Prostate gland (tissue), 2 donors: ENCODE measurements around the gene TMEM40. TPM values are rescaled to one million over a fixed set of nuclear protein-coding genes. Genes with fewer than 3 reads are reported as not detected.

Source experiments
- DNase-seq: peaks from one replicate; pipeline ENCODE4 v3.0.0-alpha.2; 2019; ENCODE audit warnings: low spot score
- H3K27ac ChIP-seq, 2 donors: fragments of 200-600 bp; sonication (generic); 2 replicates each; pipeline ENCODE4 v1.5.1; 2017 to 2019
- H3K27me3 ChIP-seq: fragments of 200-600 bp; sonication (generic); replicated peaks from 2 replicates; pipeline ENCODE4 v1.5.1; 2019; ENCODE audit not compliant: insufficient read depth
- H3K36me3 ChIP-seq, 2 donors: fragments of 200-600 bp; sonication (generic); 1 replicate in 1 of 2; 2 replicates in 1 of 2; pipeline versions ENCODE4 v1.5.1 to v1.8.1; 2017 to 2019
- H3K4me1 ChIP-seq: fragments of 200-600 bp; sonication (generic); replicated peaks from 2 replicates; pipeline ENCODE4 v1.5.1; 2019
- H3K4me3 ChIP-seq, 2 donors: fragments of 200-600 bp; sonication (generic); 2 replicates each; pipeline ENCODE4 v1.5.1; 2017 to 2019
- H3K9me3 ChIP-seq: fragments of 200-600 bp; sonication (generic); 2 replicates; pipeline ENCODE4 v1.5.1; 2017
- POLR2A ChIP-seq: fragments of 450-650 bp; IDR thresholded peaks from one replicate; pipeline ENCODE4 v1.6.1; 2016; ENCODE audit warnings: antibody characterized with exemption, mild to moderate bottlenecking
- POLR2AphosphoS5 ChIP-seq: sonication (generic); formaldehyde crosslinking; IDR thresholded peaks from one replicate; pipeline ENCODE4 v1.6.1; 2017; ENCODE audit warnings: antibody characterized with exemption
- WGBS: methylation state at CpG from one replicate; pipeline ENCODE4 v1.1.5; 2018; 5-methylcytosine and 5-hydroxymethylcytosine counted together
- intact Hi-C: fragments of 100-400 bp; cut with DNase I; formaldehyde crosslinking; loops from one replicate; pipeline ENCODE4 v1.14.2; 2022
- total RNA-seq, 2 donors: library from RNA; depleted of rRNA; stranded (reverse); fragments of >200 nt; gene quantifications; one replicate each; pipeline ENCODE4 v1.1.0, GENCODE V29; 2016
- TF ChIP-seq, protein P1 (sequence below), 4 experiments: fragments of 200-600 bp in 2 of 4; fragments of 450-650 bp in 2 of 4; sonication (generic) in 2 of 4; IDR thresholded peaks; 1 replicate in 3 of 4; 2 replicates in 1 of 4; pipeline ENCODE4 v1.5.1; 2016 to 2019; ENCODE audit warnings: antibody characterized with exemption in 4 of 4, mild to moderate bottlenecking in 2 of 4, moderate library complexity in 2 of 4

The TMEM40 gene
- total RNA-seq, 2 donors from 2014 or later: 1.9 to 8.5 TPM

DNA sequence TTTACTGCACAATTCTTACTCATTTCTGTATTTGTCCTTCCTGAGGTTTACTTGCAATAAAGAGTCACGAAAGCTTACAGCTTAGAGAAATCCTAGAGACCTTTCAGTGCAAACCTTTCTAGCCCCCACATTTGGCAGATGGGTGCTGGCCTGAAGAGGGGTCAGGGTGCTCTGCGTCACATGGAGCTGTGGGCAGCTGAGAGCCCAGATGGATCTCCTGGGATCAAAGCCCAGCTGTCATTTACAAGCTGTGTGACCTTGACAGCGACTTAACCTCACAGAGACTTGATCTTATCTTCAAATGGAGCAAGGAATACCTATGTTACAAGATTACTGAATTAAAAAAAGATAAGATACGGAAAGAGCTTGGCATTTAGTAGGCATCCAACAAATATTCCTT is 71.1 kb downstream of the TMEM40 start:
- WGBS: 53% methylated on average over 4 of the region's 4 CpGs
- no peak for DNase-seq
- no peaks in the 10 kb centered on the region for H3K9me3 ChIP-seq

DNA sequence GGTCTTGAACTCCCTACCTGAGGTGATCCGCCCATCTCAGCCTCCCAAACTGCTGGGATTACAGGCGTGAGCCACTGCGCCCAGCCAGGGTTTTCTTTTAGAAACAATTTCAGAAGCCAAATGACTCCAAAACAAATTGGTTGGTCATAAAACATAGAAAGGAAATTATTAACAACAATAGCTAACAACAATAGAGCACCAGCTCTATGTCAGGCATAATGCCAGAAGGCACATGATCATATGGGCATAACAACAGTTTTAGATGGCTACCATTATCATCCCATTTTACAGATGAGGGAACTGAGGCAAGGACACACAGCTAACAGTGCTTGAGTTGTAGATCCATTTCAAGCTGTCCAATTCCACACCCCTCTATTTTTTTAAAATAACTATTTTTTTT is 73.0 kb downstream of the TMEM40 start:
- H3K36me3 ChIP-seq: no peaks in the 10 kb centered on the region
- WGBS: 83% methylated on average over 3 of the region's 3 CpGs
- no peaks in the 10 kb centered on the region for H3K9me3 ChIP-seq
- no peak for TF ChIP-seq POLR2AphosphoS5
- TF ChIP-seq, protein P1, sequence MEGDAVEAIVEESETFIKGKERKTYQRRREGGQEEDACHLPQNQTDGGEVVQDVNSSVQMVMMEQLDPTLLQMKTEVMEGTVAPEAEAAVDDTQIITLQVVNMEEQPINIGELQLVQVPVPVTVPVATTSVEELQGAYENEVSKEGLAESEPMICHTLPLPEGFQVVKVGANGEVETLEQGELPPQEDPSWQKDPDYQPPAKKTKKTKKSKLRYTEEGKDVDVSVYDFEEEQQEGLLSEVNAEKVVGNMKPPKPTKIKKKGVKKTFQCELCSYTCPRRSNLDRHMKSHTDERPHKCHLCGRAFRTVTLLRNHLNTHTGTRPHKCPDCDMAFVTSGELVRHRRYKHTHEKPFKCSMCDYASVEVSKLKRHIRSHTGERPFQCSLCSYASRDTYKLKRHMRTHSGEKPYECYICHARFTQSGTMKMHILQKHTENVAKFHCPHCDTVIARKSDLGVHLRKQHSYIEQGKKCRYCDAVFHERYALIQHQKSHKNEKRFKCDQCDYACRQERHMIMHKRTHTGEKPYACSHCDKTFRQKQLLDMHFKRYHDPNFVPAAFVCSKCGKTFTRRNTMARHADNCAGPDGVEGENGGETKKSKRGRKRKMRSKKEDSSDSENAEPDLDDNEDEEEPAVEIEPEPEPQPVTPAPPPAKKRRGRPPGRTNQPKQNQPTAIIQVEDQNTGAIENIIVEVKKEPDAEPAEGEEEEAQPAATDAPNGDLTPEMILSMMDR (IDR thresholded peaks at IDR 0.05): no peak
- no peak for TF ChIP-seq POLR2A
- H3K4me1 ChIP-seq: no peaks in the 10 kb centered on the region
- H3K4me3 ChIP-seq: no peak overlapping the region
- DNase-seq: no peak
- H3K27ac ChIP-seq: no peak overlapping the region
- H3K27me3 ChIP-seq: no peaks in the 10 kb centered on the region
- intact Hi-C loops: no loop called here

More for the DNA sequence above, 71.1 kb downstream of the TMEM40 start:
- H3K36me3 ChIP-seq: no peaks in the 10 kb centered on the region
- intact Hi-C loops: no loop called here
- H3K27ac ChIP-seq: no peak overlapping the region
- no peak overlapping the region for H3K4me3 ChIP-seq
- H3K27me3 ChIP-seq: no peaks in the 10 kb centered on the region
- no peaks in the 10 kb centered on the region for H3K4me1 ChIP-seq
- TF ChIP-seq POLR2A (no peak), POLR2AphosphoS5 (no peak)

Other genes with a start within 250 kb of the TMEM40 start
- 1 to 10 TPM; 1.0 to 2.7 TPM for gene MKRN2OS, start 213.8 kb downstream of the TMEM40 start, total RNA-seq
- 10 to 100 TPM; 22.2 to 54.5 TPM for gene MKRN2, start 202.2 kb downstream of the TMEM40 start, total RNA-seq
- 100 to 1,000 TPM; 101 to 126 TPM for gene RAF1, start 95.1 kb downstream of the TMEM40 start, total RNA-seq
- 10 to 100 TPM in 1 of 2 donors, 1 to 10 TPM in 1; 8.4 to 86.3 TPM for gene CAND2, start 37.4 kb upstream of the TMEM40 start, total RNA-seq
- 1,000 to 10,000 TPM in 1 of 2 donors, 100 to 1,000 TPM in 1; 851 to 1,881 TPM for gene RPL32, start 82.3 kb upstream of the TMEM40 start, total RNA-seq